OCI-LY7 (cell line): Measurements from ENCODE around the gene CHGA. TPM values are rescaled to one million over a fixed set of nuclear protein-coding genes. Genes with fewer than 3 reads are reported as not detected.
A peak's percentile ranks its signal among the peaks of the same experiment; 100 is the strongest.

Experiments used
- BruUV-seq: library from RNA; stranded (reverse); fragments of 400-500 nt; replicated peaks from 2 replicates; lab custom pipeline; 2021; lab: Mats Ljungman, UMichigan
- CTCF ChIA-PET: fragments of 300-600 bp; sonication (Branson Sonifier 250); formaldehyde crosslinking; loops from one replicate; lab custom pipeline; 2022; ENCODE audit warnings: antibody characterized with exemption; ENCODE audit not compliant: unreplicated experiment; lab: Charles Lee
- POLR2A ChIA-PET: fragments of 300-600 bp; sonication (Branson Sonifier 250); formaldehyde crosslinking; loops from one replicate; lab custom pipeline; 2022; ENCODE audit warnings: antibody characterized with exemption; lab: Charles Lee
- DNase-seq: peaks from one replicate; pipeline ENCODE4 v3.0.0-alpha.2; 2015; ENCODE audit warnings: low spot score
- H2AFZ ChIP-seq: fragments of 200-600 bp; sonication (generic), shearing (Covaris generic); 2 replicates; pipeline ENCODE4 v1.6.1; 2014; ENCODE audit warnings: mild to moderate bottlenecking, antibody characterized with exemption, low read length, moderate library complexity
- H3K27ac ChIP-seq: fragments of 200-600 bp; sonication (generic); 2 replicates; pipeline ENCODE4 v1.5.1; 2014; ENCODE audit warnings: mixed run types, low read depth, mild to moderate bottlenecking, moderate library complexity, low read length, inconsistent platforms; ENCODE audit not compliant: poor library complexity, severe bottlenecking
- H3K36me3 ChIP-seq: fragments of 200-600 bp; sonication (generic); 2 replicates; pipeline ENCODE4 v1.6.1; 2014; ENCODE audit warnings: mild to moderate bottlenecking, antibody characterized with exemption, low read length, moderate library complexity, mixed read lengths; ENCODE audit not compliant: insufficient read depth
- H3K4me1 ChIP-seq: fragments of 200-600 bp; sonication (generic); 2 replicates; pipeline ENCODE4 v1.5.1; 2014; ENCODE audit warnings: mild to moderate bottlenecking, low read length; ENCODE audit not compliant: insufficient read depth, poor library complexity, severe bottlenecking
- H3K4me2 ChIP-seq: fragments of 200-600 bp; sonication (generic); 2 replicates; pipeline ENCODE4 v1.6.1; 2014; ENCODE audit warnings: mild to moderate bottlenecking, low read length
- H3K4me3 ChIP-seq: fragments of 200-600 bp; sonication (generic); 2 replicates; pipeline ENCODE4 v1.5.1; 2014; ENCODE audit warnings: mild to moderate bottlenecking, low read depth, low read length; ENCODE audit not compliant: poor library complexity, severe bottlenecking
- H3K79me2 ChIP-seq: fragments of 200-600 bp; sonication (generic); 2 replicates; pipeline ENCODE4 v1.6.1; 2016; ENCODE audit warnings: low read depth, mild to moderate bottlenecking, low read length, moderate library complexity, mixed read lengths; ENCODE audit not compliant: insufficient read depth
- H3K9me2 ChIP-seq: fragments of 200-600 bp; sonication (generic); 2 replicates; pipeline ENCODE4 v1.6.1; 2016; ENCODE audit warnings: mild to moderate bottlenecking, low read length, mixed read lengths; ENCODE audit not compliant: insufficient read depth
- H3K9me3 ChIP-seq: fragments of 200-600 bp; sonication (generic); 2 replicates; pipeline ENCODE4 v1.6.1; 2014; ENCODE audit warnings: mild to moderate bottlenecking, mixed run types, low read length, mixed read lengths
- H4K20me1 ChIP-seq: fragments of 200-600 bp; sonication (generic); 2 replicates; pipeline ENCODE4 v1.6.1; 2014; ENCODE audit warnings: mild to moderate bottlenecking, antibody characterized with exemption, low read length, moderate library complexity, mixed read lengths; ENCODE audit not compliant: insufficient read depth
- EZH2phosphoT487 ChIP-seq: fragments of 200-600 bp; sonication (generic); IDR thresholded peaks from 2 replicates; pipeline ENCODE4 v1.6.1; 2018; ENCODE audit warnings: low read depth, borderline replicate concordance, mild to moderate bottlenecking, mixed run types, antibody characterized with exemption, low read length, moderate library complexity, mixed read lengths
- intact Hi-C: fragments of 100-400 bp; cut with micrococcal nuclease; formaldehyde crosslinking; loops from one replicate; pipeline ENCODE4 v1.10.0; 2022; ENCODE audit not compliant: unreplicated experiment
- total RNA-seq, 2 experiments: library from RNA; depleted of rRNA in 1 of 2; stranded (reverse); fragments of >200 nt in 1 of 2; shearing (Covaris generic) in 1 of 2; gene quantifications; 2 replicates each; pipeline ENCODE4 v1.2.3, GENCODE V29; 2014 to 2022
- TF ChIP-seq, protein P1 (sequence below): fragments of 200-600 bp; sonication (generic); conservative IDR thresholded peaks from 2 replicates; pipeline ENCODE4 v1.5.1; 2014; ENCODE audit warnings: mild to moderate bottlenecking, antibody characterized with exemption, low read length, moderate library complexity, mixed read lengths

CHGA gene
- total RNA-seq, 2 experiments from 2014 or later, result 0.57 TPM; not detected in 1

DNA sequence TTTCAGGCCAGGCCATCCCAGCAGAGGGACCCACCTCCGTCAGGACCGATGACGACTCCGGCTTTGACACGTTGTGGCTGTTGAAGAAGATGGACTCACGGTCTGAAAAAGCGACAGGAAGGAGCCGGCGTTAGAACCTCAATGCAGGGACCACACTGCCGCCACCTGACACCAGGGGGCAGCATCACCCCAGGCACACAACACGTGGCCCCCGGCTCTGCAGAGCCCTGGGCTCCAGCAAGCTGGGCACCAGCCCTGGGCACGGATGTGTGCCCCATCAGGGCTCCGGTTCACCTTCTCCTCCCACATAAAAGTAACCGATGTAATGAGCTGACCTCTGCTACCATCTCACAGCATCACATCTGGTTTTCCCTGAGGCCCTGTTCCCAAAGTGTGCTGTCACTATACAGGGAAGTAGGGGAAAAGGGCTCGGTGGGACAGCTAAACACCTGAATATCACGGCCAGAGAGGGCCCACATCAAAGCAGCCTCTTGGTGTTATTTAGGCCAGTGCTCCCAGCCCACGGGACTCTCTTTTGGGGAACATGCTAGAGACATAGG is 29.0 kb downstream of the CHGA start:
- no peak for TF ChIP-seq EZH2phosphoT487
- TF ChIP-seq, protein P1, sequence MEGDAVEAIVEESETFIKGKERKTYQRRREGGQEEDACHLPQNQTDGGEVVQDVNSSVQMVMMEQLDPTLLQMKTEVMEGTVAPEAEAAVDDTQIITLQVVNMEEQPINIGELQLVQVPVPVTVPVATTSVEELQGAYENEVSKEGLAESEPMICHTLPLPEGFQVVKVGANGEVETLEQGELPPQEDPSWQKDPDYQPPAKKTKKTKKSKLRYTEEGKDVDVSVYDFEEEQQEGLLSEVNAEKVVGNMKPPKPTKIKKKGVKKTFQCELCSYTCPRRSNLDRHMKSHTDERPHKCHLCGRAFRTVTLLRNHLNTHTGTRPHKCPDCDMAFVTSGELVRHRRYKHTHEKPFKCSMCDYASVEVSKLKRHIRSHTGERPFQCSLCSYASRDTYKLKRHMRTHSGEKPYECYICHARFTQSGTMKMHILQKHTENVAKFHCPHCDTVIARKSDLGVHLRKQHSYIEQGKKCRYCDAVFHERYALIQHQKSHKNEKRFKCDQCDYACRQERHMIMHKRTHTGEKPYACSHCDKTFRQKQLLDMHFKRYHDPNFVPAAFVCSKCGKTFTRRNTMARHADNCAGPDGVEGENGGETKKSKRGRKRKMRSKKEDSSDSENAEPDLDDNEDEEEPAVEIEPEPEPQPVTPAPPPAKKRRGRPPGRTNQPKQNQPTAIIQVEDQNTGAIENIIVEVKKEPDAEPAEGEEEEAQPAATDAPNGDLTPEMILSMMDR, result peak; percentile 95
- H3K9me3 ChIP-seq, result no peaks in the 10 kb centered on the region
- peak; percentile 79 for DNase-seq
- H3K79me2 ChIP-seq, result no peaks in the 10 kb centered on the region
- no TSS peak for BruUV-seq
- no peak overlapping the region; the same call in 1 of the 2 replicates for H2AFZ ChIP-seq
- POLR2A ChIA-PET, result interaction anchor here (1.1 kb wide), 1 partner anchor 180 kb away, joined by 3 read pairs; no protein-coding TSS in a partner anchor
- intact Hi-C loops, result loop anchor here (1.0 to 5.0 kb wide), 4 partner anchors 163 to 270 kb away; partner anchors contain the start of gene ITPK1
- H3K36me3 ChIP-seq, result no peaks in the 10 kb centered on the region
- H4K20me1 ChIP-seq, result no peaks in the 10 kb centered on the region
- no peaks in the 10 kb centered on the region for H3K9me2 ChIP-seq
- CTCF ChIA-PET, result interaction anchor here (1.1 to 1.2 kb wide), 2 partner anchors 17 to 164 kb away, joined by 3 read pairs; no protein-coding TSS in a partner anchor
- no peak overlapping the region for H3K4me3 ChIP-seq
- H3K4me1 ChIP-seq, result peaks cover 4% of the 10 kb centered on the region
- H3K4me2 ChIP-seq, result no peak overlapping the region
- H3K27ac ChIP-seq, result no peak overlapping the region

DNA sequence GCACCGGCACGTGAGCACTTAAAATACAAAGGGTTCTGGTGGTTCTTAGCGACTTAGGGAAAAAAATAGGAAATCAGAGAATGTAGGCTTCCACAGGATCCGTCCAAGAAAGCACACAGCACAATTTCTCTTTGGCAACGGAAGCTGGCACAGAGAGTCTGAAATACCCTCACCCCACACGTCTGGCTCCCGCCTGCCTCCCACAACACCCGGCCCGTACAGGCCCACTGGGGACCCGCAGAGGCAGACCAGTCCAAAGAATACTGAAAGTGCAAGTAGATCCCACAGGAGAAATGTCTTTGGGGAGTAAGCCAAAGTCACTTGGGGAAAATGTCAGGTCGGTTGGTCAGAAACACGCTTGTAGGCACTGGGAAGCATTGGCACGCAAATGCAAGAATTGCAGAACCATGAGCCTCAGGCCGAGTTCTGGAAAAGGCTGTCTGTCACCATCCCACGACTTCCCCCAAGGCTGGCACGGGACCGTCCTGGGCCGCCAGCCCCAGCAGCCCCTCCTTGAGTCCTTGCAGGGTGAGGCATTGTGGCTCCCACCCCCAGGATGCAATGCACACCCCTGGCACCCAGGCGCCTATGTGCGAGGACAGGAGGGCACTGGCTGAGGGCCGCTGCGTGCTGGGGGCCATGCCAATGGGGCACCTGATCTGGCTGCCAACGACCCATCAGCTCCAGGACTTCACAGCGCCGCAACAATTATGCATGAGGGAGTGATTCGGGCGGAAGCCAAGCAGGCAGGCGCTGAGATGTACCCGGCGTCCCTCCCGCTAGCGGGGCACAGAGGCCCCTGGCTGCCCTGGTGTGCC is 29.7 kb downstream of the CHGA start:
- H2AFZ ChIP-seq, result no peak overlapping the region
- no peaks in the 10 kb centered on the region for H3K9me3 ChIP-seq
- no peak overlapping the region for H3K4me3 ChIP-seq
- H3K79me2 ChIP-seq, result no peaks in the 10 kb centered on the region
- H3K27ac ChIP-seq, result no peak overlapping the region
- no peaks in the 10 kb centered on the region for H4K20me1 ChIP-seq
- TF ChIP-seq, protein P1, result no peak
- TF ChIP-seq EZH2phosphoT487, result no peak
- H3K9me2 ChIP-seq, result no peaks in the 10 kb centered on the region
- ChIA-PET POLR2A (interaction anchor here (1.0 to 1.1 kb wide), 2 partner anchors 129 to 180 kb away, joined by 3 read pairs; no protein-coding TSS in a partner anchor), CTCF (interaction anchor here (1.1 to 1.2 kb wide), 2 partner anchors 16 to 164 kb away, joined by 3 read pairs; no protein-coding TSS in a partner anchor)
- no peaks in the 10 kb centered on the region for H3K36me3 ChIP-seq
- BruUV-seq, result no TSS peak
- intact Hi-C loops, result loop anchor here (1.0 to 5.0 kb wide), 4 partner anchors 163 to 270 kb away; partner anchors contain the start of gene ITPK1
- H3K4me2 ChIP-seq, result no peak overlapping the region
- no peak for DNase-seq
- peaks cover 4% of the 10 kb centered on the region for H3K4me1 ChIP-seq
